ENCODE measurements around the gene DOCK9. TPM values are rescaled to one million over a fixed set of nuclear protein-coding genes. Genes with fewer than 3 reads are reported as not detected.

DOCK9 gene
- total RNA-seq, 2 experiments from 2014 or later = 129 to 132 TPM

GRCh38 chr13:98807774-98808173 lies 170.1 kb downstream of the DOCK9 start:
- CTCF ChIA-PET = interaction anchor here (1.2 kb wide), 1 partner anchor 21 kb away, joined by 3 read pairs; no protein-coding TSS in a partner anchor
- no peaks in the 10 kb centered on the region for H3K27me3 Mint-ChIP-seq

GRCh38 chr13:98804336-98804855 lies 173.5 kb downstream of the DOCK9 start:
- Mint-ChIP-seq H3K4me1 (no peaks in the 10 kb centered on the region), H3K36me3 (ENCODE audit: low read depth) (peaks cover 43% of the 10 kb centered on the region), H3K9me3 (no peaks in the 10 kb centered on the region), H3K27ac (no peak overlapping the region), H3K4me3 (no peak overlapping the region), H3K27me3 (no peaks in the 10 kb centered on the region)
- ChIA-PET POLR2A (no interaction called here), CTCF (no interaction called here)
- no peak for DNase-seq

More at GRCh38 chr13:98807774-98808173, 170.1 kb downstream of the DOCK9 start:
- POLR2A ChIA-PET = no interaction called here
- Mint-ChIP-seq H3K9me3 (no peaks in the 10 kb centered on the region), H3K27ac (no peak overlapping the region), H3K4me3 (no peak overlapping the region), H3K36me3 (ENCODE audit: low read depth) (peaks cover 51% of the 10 kb centered on the region), H3K4me1 (peaks cover 7% of the 10 kb centered on the region)
- DNase-seq = no peak

- H3K36me3 Mint-ChIP-seq (ENCODE audit: low read depth) = peaks cover 47% of the 10 kb centered on the region
Measured at GRCh38 chr13:98803921-98804320, 173.9 kb downstream of the DOCK9 start.

GRCh38 chr13:98803111-98803561 lies 174.7 kb downstream of the DOCK9 start:
- H3K9me3 Mint-ChIP-seq = no peaks in the 10 kb centered on the region
- ChIA-PET POLR2A (no interaction called here), CTCF (interaction anchor here (0.6 kb wide), 1 partner anchor 229 kb away, joined by 3 read pairs; no protein-coding TSS in a partner anchor)
- peaks cover 51% of the 10 kb centered on the region for H3K36me3 Mint-ChIP-seq (ENCODE audit: low read depth)
- no peak overlapping the region for H3K27ac Mint-ChIP-seq
- no peaks in the 10 kb centered on the region for H3K27me3 Mint-ChIP-seq
- no peak overlapping the region for H3K4me3 Mint-ChIP-seq
- no peak for DNase-seq
- no peaks in the 10 kb centered on the region for H3K4me1 Mint-ChIP-seq

More at GRCh38 chr13:98803921-98804320, 173.9 kb downstream of the DOCK9 start:
- no peak overlapping the region for H3K27ac Mint-ChIP-seq
- DNase-seq = no peak
- ChIA-PET CTCF (no interaction called here), POLR2A (no interaction called here)
- H3K9me3 Mint-ChIP-seq = no peaks in the 10 kb centered on the region
- H3K4me1 Mint-ChIP-seq = no peaks in the 10 kb centered on the region
- no peaks in the 10 kb centered on the region for H3K27me3 Mint-ChIP-seq
- H3K4me3 Mint-ChIP-seq = no peak overlapping the region

GRCh38 chr13:98802559-98802958 lies 175.3 kb downstream of the DOCK9 start:
- H3K9me3 Mint-ChIP-seq = no peaks in the 10 kb centered on the region
- no peak for DNase-seq
- peaks cover 52% of the 10 kb centered on the region for H3K36me3 Mint-ChIP-seq (ENCODE audit: low read depth)
- no peak overlapping the region for H3K4me3 Mint-ChIP-seq
- no peak overlapping the region for H3K27ac Mint-ChIP-seq
- H3K4me1 Mint-ChIP-seq = peaks cover under 1% of the 10 kb centered on the region
- POLR2A ChIA-PET = no interaction called here
- CTCF ChIA-PET = interaction anchor here (1.1 kb wide), 1 partner anchor 686 kb away, joined by 3 read pairs; no protein-coding TSS in a partner anchor
- no peaks in the 10 kb centered on the region for H3K27me3 Mint-ChIP-seq

- peaks cover 3% of the 10 kb centered on the region for H3K4me1 Mint-ChIP-seq
- H3K36me3 Mint-ChIP-seq (ENCODE audit: low read depth) = peaks cover 58% of the 10 kb centered on the region
- no peak for DNase-seq
- ChIA-PET CTCF (interaction anchor here (1.1 to 1.6 kb wide), 2 partner anchors 9 to 687 kb away, joined by 3 to 4 read pairs; no protein-coding TSS in a partner anchor), POLR2A (no interaction called here)
- H3K27ac Mint-ChIP-seq = no peak overlapping the region
- no peak overlapping the region for H3K4me3 Mint-ChIP-seq
- H3K27me3 Mint-ChIP-seq = no peaks in the 10 kb centered on the region
- H3K9me3 Mint-ChIP-seq = no peaks in the 10 kb centered on the region
Measured at GRCh38 chr13:98801626-98802418, 176.0 kb downstream of the DOCK9 start.

GRCh38 chr13:98800078-98800477 lies 177.8 kb downstream of the DOCK9 start:
- no peaks in the 10 kb centered on the region for H3K9me3 Mint-ChIP-seq

GRCh38 chr13:98798849-98799645 lies 178.8 kb downstream of the DOCK9 start:
- no peaks in the 10 kb centered on the region for H3K27me3 Mint-ChIP-seq
- H3K27ac Mint-ChIP-seq = no peak overlapping the region
- no peak overlapping the region for H3K4me3 Mint-ChIP-seq
- no peak for DNase-seq
- H3K4me1 Mint-ChIP-seq = peaks cover 3% of the 10 kb centered on the region
- peaks cover 67% of the 10 kb centered on the region for H3K36me3 Mint-ChIP-seq (ENCODE audit: low read depth)
- ChIA-PET POLR2A (no interaction called here), CTCF (no interaction called here)
- no peaks in the 10 kb centered on the region for H3K9me3 Mint-ChIP-seq

More at GRCh38 chr13:98800078-98800477, 177.8 kb downstream of the DOCK9 start:
- H3K4me3 Mint-ChIP-seq = no peak overlapping the region
- H3K4me1 Mint-ChIP-seq = peaks cover 3% of the 10 kb centered on the region
- no peak for DNase-seq
- ChIA-PET CTCF (interaction anchor here (1.6 kb wide), 1 partner anchor 11 kb away, joined by 4 read pairs; no protein-coding TSS in a partner anchor), POLR2A (no interaction called here)
- no peak overlapping the region for H3K27ac Mint-ChIP-seq
- H3K27me3 Mint-ChIP-seq = no peaks in the 10 kb centered on the region
- H3K36me3 Mint-ChIP-seq (ENCODE audit: low read depth) = peaks cover 64% of the 10 kb centered on the region

- CTCF ChIA-PET = interaction anchor here (0.9 to 2.0 kb wide), 2 partner anchors 17 to 314 kb away, joined by 3 to 5 read pairs; no protein-coding TSS in a partner anchor
- Mint-ChIP-seq H3K4me1 (peaks cover 3% of the 10 kb centered on the region), H3K36me3 (ENCODE audit: low read depth) (peaks cover 67% of the 10 kb centered on the region)
Measured at GRCh38 chr13:98797456-98797855, 180.4 kb downstream of the DOCK9 start.

GRCh38 chr13:98796798-98797197 lies 181.1 kb downstream of the DOCK9 start:
- peaks cover 3% of the 10 kb centered on the region for H3K4me1 Mint-ChIP-seq
- POLR2A ChIA-PET = no interaction called here
- peaks cover 74% of the 10 kb centered on the region for H3K36me3 Mint-ChIP-seq (ENCODE audit: low read depth)
- H3K4me3 Mint-ChIP-seq = no peak overlapping the region
- DNase-seq = no peak
- H3K27me3 Mint-ChIP-seq = no peaks in the 10 kb centered on the region
- no peak overlapping the region for H3K27ac Mint-ChIP-seq
- CTCF ChIA-PET = interaction anchor here (2.0 kb wide), 1 partner anchor 16 kb away, joined by 5 read pairs; no protein-coding TSS in a partner anchor
- no peaks in the 10 kb centered on the region for H3K9me3 Mint-ChIP-seq

More at GRCh38 chr13:98797456-98797855, 180.4 kb downstream of the DOCK9 start:
- no peak overlapping the region for H3K4me3 Mint-ChIP-seq
- no peaks in the 10 kb centered on the region for H3K27me3 Mint-ChIP-seq
- DNase-seq = no peak
- no peak overlapping the region for H3K27ac Mint-ChIP-seq
- POLR2A ChIA-PET = no interaction called here
- no peaks in the 10 kb centered on the region for H3K9me3 Mint-ChIP-seq

- no peak overlapping the region for H3K27ac Mint-ChIP-seq
- DNase-seq = no peak
- peaks cover 75% of the 10 kb centered on the region for H3K36me3 Mint-ChIP-seq (ENCODE audit: low read depth)
- no peak overlapping the region for H3K4me3 Mint-ChIP-seq
- H3K4me1 Mint-ChIP-seq = peaks cover 3% of the 10 kb centered on the region
- H3K27me3 Mint-ChIP-seq = no peaks in the 10 kb centered on the region
- no peaks in the 10 kb centered on the region for H3K9me3 Mint-ChIP-seq
- POLR2A ChIA-PET = no interaction called here
- CTCF ChIA-PET = no interaction called here
Measured at GRCh38 chr13:98796191-98796590, 181.7 kb downstream of the DOCK9 start.

- Mint-ChIP-seq H3K4me3 (no peak overlapping the region), H3K27me3 (no peaks in the 10 kb centered on the region), H3K36me3 (ENCODE audit: low read depth) (peaks cover 74% of the 10 kb centered on the region), H3K9me3 (no peaks in the 10 kb centered on the region), H3K27ac (no peak overlapping the region), H3K4me1 (peaks cover 3% of the 10 kb centered on the region)
- ChIA-PET POLR2A (no interaction called here), CTCF (no interaction called here)
- no peak for DNase-seq
Measured at GRCh38 chr13:98795220-98795619, 182.6 kb downstream of the DOCK9 start.

- Mint-ChIP-seq H3K27me3 (no peaks in the 10 kb centered on the region), H3K36me3 (ENCODE audit: low read depth) (peaks cover 70% of the 10 kb centered on the region), H3K4me1 (peaks cover 3% of the 10 kb centered on the region), H3K27ac (no peak overlapping the region), H3K4me3 (no peak overlapping the region), H3K9me3 (no peaks in the 10 kb centered on the region)
- CTCF ChIA-PET = interaction anchor here (0.8 kb wide), 1 partner anchor 12 kb away, joined by 4 read pairs; no protein-coding TSS in a partner anchor
- DNase-seq = no peak
- POLR2A ChIA-PET = no interaction called here
Measured at GRCh38 chr13:98794498-98794897, 183.4 kb downstream of the DOCK9 start.
